Measurements from ENCODE around the gene UBIAD1.
"Not testable (repeated sequence)": the region's sequence is repeated elsewhere in the genome, so short reads cannot be mapped to it uniquely, and the experiment has no call there.

Gene UBIAD1

GRCh38 chr1:11279630-11280029, 6.6 kb downstream of the UBIAD1 start:
- in situ Hi-C loops (cut with MboI; ENCODE audit: low sequenced_read_pairs): no loop called here

- in situ Hi-C loops (cut with MboI; ENCODE audit: low sequenced_read_pairs): no loop called here
Observed at GRCh38 chr1:11280719-11281376, 7.8 kb downstream of the UBIAD1 start.

- in situ Hi-C loops (cut with MboI; ENCODE audit: low sequenced_read_pairs): no loop called here
Observed at GRCh38 chr1:11281518-11282331, 8.7 kb downstream of the UBIAD1 start.

- in situ Hi-C loops (cut with MboI; ENCODE audit: low sequenced_read_pairs): no loop called here
Observed at GRCh38 chr1:11283151-11283550, 10.2 kb downstream of the UBIAD1 start.

GRCh38 chr1:11284784-11285183, 11.8 kb downstream of the UBIAD1 start:
- in situ Hi-C loops (cut with MboI; ENCODE audit: low sequenced_read_pairs): no loop called here

- in situ Hi-C loops (cut with MboI; ENCODE audit: low sequenced_read_pairs): no loop called here
Observed at GRCh38 chr1:11285883-11286734, 13.1 kb downstream of the UBIAD1 start.

- in situ Hi-C loops (cut with MboI; ENCODE audit: low sequenced_read_pairs): no loop called here
Observed at GRCh38 chr1:11286735-11287410, 13.9 kb downstream of the UBIAD1 start.

- in situ Hi-C loops (cut with MboI; ENCODE audit: low sequenced_read_pairs): no loop called here
Observed at GRCh38 chr1:11289064-11289463, 16.1 kb downstream of the UBIAD1 start.

- in situ Hi-C loops (cut with MboI; ENCODE audit: low sequenced_read_pairs): no loop called here
Observed at GRCh38 chr1:11291049-11291448, 18.1 kb downstream of the UBIAD1 start.

GRCh38 chr1:11293856-11294255, 20.9 kb downstream of the UBIAD1 start:
- in situ Hi-C loops (cut with MboI; ENCODE audit: low sequenced_read_pairs): no loop called here

- in situ Hi-C loops (cut with MboI; ENCODE audit: low sequenced_read_pairs): no loop called here
Observed at GRCh38 chr1:11294951-11295350, 22.0 kb downstream of the UBIAD1 start.

- in situ Hi-C loops (cut with MboI; ENCODE audit: low sequenced_read_pairs): no loop called here
Observed at GRCh38 chr1:11295905-11296304, 22.9 kb downstream of the UBIAD1 start.

- in situ Hi-C loops (cut with MboI; ENCODE audit: low sequenced_read_pairs): not testable (repeated sequence)
Observed at GRCh38 chr1:11297774-11298173, 24.8 kb downstream of the UBIAD1 start.

- in situ Hi-C loops (cut with MboI; ENCODE audit: low sequenced_read_pairs): no loop called here
Observed at GRCh38 chr1:11298390-11299224, 25.6 kb downstream of the UBIAD1 start.

GRCh38 chr1:11299225-11299574, 26.2 kb downstream of the UBIAD1 start:
- in situ Hi-C loops (cut with MboI; ENCODE audit: low sequenced_read_pairs): no loop called here

GRCh38 chr1:11301601-11302000, 28.6 kb downstream of the UBIAD1 start:
- in situ Hi-C loops (cut with MboI; ENCODE audit: low sequenced_read_pairs): no loop called here

- in situ Hi-C loops (cut with MboI; ENCODE audit: low sequenced_read_pairs): no loop called here
Observed at GRCh38 chr1:11302366-11302765, 29.4 kb downstream of the UBIAD1 start.

- in situ Hi-C loops (cut with MboI; ENCODE audit: low sequenced_read_pairs): not testable (repeated sequence)
Observed at GRCh38 chr1:11305516-11305915, 32.5 kb downstream of the UBIAD1 start.

GRCh38 chr1:11307852-11308251, 34.9 kb downstream of the UBIAD1 start:
- in situ Hi-C loops (cut with MboI; ENCODE audit: low sequenced_read_pairs): no loop called here

GRCh38 chr1:11308699-11309224, 35.8 kb downstream of the UBIAD1 start:
- in situ Hi-C loops (cut with MboI; ENCODE audit: low sequenced_read_pairs): no loop called here
